Stimulated activated CD4-positive, alpha-beta T cell treated with anti-CD3 and anti-CD28 coated beads, TNF-alpha, amount 100 ng/mL, for 1 hour (primary cell): ENCODE results near the gene TAOK1.

Experiments used
- DNase-seq, 3 donors: peaks; one replicate each; pipeline ENCODE4 v3.0.0-alpha.2; 2020; ENCODE audit warnings: low read depth in 3 of 3, low spot score in 1 of 3

The TAOK1 gene

DNA sequence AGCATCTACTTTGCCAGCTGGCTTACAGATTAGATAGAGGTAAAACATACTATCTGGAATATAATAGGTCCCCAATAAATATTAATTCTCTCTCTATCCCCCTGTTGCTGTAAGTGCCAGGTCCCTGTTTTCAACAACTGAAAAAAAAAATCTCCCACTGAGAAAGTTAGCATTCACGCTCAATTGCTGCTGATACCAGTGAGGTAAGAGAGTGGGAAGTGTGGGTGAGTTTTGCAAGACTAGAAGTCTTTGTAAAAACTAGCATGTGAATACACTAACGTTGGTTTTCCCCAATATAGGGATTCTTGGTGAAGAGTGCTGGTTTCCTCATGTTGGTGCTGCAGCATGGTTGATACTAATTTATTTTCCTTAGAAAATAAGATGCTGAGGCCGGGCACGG lies 11.7 kb upstream of the TAOK1 start:
- no peak for DNase-seq

DNA sequence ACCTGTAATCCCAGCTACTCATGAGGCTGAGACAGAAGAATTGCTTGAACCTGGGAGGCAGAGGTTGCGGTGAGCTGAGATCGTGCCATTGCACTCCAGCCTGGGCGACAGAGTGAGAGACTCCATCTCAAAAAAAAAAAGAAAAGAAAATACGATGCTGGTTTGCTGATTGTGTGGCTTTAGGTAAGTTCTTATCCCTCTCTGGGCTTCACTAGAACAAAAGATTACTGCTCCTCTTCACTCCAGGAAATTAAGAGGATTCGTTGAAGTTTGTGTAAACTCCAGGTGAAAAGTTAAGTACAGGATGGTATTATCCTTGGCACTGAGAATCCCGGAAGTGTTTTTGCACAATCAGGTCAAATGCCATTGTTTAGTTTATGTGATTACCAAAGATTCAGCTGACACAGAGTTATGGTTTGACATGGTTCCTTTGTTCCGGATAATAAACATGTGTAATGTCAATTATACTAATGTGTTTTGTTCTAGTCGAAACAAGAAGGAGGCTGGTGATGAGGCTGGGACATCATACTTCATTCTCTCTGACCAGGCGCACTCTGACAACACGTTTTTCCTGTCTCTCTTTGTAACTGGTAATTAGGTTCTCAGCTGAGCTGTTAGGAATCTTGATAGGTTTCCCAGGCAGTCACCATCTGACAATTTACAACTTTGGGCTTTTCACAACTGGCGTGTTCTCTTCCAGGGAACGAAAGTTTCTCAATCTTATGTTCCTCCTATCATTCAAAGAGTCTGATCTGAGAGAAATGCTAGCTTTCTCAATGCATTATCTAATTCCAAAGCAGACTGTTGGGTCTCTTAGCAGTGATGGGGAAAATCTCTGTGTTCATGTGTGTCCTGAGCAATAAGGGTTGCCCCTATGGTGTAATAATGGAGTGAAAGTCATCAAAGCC lies 10.8 kb upstream of the TAOK1 start:
- no peak for DNase-seq

DNA sequence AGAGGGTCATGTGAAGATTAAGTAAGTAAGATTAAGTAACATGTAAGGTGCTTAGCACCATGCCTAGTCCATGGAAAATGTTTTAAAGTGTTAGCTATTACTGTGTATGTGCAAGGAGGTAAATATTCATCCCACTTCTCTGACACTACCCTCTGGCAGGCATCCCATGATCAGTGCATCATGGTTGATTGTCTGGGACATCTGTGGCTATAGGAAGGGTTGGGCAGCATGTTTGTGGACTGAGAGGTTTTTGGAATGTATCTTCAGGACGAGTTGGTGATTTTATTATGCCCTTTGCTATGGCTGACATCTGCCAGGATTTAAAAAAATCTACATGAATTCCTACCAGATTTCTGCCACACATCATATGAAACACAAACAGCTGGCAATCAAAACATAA lies 6.5 kb upstream of the TAOK1 start:
- DNase-seq: no peak

DNA sequence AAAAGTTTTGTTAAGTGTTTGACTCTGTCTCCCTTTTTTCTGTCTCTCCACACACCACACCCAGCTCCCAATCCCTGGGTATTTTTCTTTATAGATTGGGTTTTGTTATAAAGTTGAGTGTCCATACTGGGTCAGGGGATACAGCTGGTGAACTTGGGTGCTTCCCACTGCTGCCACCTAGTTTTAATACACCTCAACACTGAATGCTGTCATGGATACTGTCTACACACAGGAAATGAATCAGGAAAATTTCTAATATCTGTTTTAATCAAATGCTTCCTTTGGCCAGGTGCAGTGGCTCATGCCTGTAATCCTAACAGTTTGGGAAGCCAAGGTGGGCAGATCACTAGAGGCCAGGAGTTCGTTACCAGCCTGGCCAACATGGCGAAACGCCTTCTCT lies 5.3 kb upstream of the TAOK1 start:
- no peak for DNase-seq

DNA sequence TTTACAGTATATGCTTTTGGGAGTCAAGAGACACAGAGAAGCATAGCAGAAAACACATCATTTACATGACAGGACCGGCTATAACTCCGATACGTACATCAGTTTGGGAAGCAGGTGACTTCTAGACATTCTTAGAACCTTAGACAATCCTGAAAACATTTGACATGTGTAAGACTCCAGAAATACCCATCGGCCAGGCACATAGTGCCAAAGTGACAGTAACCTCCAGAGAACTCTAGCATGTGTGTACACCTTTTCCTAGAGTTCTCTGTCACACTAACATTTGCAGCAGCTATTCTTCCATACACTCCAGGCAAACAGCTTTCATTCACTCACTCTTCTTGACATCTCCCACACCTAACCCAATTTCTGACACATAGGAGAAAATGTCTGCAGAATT lies 3.4 kb upstream of the TAOK1 start:
- no peak for DNase-seq

DNA sequence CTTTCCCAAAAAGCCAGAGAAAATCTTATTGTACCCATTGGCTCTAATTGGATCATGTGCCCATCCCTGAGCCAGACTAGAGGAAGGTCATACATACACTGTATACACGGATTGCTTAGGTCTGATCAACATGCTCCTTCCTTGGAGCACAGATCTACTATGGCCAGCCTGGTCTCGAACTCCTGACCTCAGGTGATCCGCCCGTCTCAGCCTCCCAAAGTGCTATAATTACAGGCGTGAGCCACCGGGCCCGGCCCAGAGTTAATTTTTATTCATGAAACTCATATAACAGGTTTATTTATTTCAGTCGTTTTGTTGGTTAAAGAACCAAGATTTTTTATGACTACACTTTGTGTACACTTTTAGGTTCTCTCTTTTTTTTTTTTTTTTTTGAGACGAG lies 1.2 kb upstream of the TAOK1 start:
- no peak for DNase-seq

DNA sequence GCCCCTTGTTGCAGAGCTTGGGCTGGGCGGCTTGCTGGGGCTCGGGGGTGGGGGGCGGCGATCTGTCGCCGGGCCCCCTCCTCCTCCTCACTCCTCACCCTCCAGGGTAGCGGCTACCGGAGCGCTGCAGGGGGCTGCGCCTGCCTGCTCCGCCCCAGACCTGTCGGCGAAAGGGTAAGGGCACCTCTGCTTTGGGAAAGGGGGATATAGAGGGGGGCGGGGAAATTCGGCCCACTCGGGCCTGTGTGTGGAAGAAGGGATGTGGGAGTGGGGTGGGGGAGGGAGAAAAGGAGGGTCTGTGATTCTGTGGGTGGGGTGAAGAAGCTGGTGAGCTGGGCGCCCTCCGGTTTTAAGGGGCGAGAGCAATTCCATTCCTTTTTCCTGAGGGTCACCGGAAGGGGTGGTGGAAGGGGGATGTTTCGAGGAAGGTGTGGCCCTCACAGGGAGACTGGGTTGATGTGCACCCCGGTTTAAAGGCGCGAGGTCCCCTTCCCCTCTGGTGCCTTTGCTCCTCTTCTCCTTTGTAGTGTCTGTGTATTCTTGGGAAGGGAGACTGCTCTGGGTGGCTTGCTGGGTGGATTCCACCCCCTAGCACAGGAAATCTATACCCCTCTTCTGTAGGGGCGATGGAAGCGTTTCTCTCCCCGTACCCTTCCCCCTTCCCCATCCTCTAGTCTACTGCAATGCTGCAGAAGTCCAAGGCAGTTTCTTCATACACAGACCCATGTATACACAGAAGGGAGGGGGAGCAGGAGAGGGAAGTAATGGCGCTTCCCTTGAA lies 878 bp downstream of the TAOK1 start:
- DNase-seq: peak in 1 of 3 donors; percentile 14

DNA sequence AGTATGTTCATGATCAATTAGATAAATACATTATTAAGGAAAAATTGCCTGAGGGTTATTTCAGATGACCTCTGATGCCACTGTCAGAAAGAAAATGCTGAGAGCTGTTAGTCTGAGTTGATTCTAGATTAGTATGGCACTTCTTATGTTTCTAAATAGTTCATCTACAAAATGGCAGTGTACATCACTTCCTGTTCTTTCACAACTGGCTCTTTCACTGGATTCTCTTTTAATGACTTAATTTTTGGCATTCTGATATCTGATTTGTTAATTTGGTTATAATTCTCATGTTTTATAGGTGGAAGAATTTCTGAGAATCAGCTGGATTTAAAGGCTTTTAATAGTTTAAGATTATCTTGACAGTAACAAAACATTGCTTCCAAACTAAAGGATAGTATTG lies 3.3 kb downstream of the TAOK1 start:
- DNase-seq: no peak

DNA sequence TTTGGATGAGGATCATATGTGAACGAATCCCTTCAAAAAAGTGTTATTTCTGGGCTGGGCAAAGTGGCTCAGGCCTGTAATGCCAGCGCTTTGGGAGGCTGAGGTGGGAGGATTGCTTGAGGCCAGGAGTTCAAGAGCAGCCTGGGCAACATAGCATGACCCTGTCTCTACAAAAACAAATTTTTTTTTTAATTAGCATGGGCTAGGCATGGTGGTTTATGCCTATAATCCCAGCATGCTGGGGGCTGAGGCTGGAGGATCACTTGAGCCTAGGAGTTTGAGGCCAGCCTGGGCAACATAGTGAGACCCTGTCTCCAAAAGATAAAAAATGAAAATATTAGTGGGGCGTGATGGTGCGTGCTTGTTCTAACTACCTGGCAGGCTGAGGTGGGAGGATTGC lies 4.6 kb downstream of the TAOK1 start:
- no peak for DNase-seq

DNA sequence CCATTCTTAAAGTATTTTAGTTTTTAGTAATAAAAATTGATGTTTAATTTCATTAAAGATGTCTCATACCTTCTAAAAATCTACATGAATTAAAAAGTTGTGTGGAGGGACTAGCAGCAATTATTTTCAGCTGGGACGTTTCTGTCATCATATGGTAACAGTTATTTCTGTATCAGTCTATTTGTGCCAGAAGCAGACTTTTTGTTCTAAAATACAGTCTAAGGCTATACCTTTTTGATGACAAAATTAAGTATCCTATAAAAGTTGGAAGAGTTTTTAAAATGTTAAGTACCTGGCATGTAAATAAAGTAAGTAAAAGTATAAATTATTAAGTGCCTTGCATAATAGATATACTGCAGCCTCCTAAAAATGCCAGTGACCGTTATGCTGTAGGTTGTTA lies 5.9 kb downstream of the TAOK1 start:
- DNase-seq: no peak

DNA sequence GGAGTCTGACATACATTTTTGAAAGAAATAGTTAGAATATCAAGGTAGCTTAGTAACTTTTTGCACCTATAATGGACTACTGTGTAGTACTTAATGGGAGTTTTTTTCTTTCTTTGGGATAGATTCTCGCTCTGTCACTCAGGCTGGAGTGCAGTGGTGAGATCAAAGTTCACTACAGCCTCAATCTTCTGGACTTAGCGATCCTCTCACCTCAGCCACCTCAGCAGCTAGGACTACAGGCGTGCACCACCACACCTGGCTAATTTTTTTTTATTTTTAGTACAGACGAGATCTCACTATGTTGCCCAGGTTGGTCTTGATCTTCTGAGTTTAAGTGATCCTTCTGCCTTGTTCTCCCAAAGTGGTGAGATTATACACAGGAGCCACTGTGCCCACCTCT lies 9.5 kb downstream of the TAOK1 start:
- DNase-seq: no peak

DNA sequence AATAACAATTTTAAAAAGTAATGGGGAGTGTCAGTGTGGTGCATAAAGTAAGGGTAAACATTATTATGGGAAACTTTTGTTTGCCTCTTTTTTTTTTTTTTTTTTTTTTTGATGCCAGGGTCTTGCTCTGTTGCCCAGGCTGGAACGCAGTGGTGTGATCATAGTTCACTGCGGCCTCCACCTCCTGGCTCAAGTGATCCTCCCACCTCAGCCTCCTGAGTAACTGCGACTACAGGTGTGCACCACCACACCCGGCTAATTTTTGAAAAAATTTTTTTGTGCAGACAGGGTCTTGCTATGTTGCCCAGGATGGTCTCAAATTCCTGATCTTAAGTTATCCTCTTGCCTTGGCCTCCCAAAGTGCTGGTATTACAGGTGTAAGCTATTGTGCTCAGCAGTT lies 10.7 kb downstream of the TAOK1 start:
- no peak for DNase-seq

DNA sequence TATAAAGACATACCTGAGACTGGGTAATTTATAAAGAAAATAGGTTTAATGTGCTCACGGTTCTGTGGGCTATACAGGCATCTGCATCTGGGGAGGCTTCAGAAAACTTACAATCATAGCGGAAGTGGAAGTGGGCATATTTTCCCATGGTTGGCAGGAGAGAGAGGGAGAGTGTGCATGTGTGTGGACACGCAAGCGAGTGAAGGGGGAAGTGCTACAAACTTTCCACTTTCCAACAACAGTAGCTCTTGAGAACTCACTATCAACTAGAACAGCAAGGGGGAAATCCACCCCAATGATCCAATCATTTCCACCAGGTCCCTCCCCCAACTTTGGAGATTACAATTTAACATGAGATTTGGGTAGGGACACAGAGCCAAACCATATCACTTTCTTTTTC lies 11.1 kb downstream of the TAOK1 start:
- no peak for DNase-seq

DNA sequence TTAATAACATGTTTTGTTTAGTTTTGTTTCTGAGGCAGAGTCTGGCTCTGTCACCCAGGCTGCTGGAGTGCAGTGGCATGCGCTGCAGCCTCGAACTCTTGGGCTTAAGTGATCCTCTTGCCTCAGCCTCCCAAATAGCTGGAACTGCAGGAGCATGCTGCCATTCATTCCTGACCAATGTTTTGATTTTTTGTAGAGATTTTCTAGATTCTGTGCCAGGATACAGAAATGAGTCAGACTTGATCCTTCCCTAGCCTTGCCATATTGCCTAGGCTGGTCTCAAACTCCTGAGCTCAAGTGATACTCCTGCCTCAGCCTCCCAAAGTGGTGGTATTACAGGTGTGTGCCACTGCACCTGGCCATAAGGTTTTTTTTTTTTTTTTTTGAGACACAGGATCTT lies 17.7 kb downstream of the TAOK1 start:
- no peak for DNase-seq

DNA sequence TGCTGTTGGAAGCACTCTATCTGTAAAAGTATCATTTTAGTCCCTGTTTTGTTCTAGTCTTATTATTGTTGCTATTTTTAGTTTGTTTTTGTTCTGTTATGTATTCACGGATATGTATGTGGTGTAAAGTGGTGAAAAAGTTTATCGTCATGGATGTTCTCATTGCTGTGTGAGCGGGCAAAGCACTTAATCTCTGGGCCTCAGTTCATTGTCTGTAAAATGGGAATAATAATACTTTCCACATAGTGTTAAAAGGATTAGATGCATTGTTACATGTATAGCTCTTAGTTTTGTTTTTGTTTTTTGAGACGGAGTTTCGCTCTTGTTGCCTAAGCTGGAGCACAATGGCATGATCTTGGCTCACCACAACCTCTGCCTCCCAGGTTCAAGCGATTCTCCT lies 19.8 kb downstream of the TAOK1 start:
- no peak for DNase-seq

DNA sequence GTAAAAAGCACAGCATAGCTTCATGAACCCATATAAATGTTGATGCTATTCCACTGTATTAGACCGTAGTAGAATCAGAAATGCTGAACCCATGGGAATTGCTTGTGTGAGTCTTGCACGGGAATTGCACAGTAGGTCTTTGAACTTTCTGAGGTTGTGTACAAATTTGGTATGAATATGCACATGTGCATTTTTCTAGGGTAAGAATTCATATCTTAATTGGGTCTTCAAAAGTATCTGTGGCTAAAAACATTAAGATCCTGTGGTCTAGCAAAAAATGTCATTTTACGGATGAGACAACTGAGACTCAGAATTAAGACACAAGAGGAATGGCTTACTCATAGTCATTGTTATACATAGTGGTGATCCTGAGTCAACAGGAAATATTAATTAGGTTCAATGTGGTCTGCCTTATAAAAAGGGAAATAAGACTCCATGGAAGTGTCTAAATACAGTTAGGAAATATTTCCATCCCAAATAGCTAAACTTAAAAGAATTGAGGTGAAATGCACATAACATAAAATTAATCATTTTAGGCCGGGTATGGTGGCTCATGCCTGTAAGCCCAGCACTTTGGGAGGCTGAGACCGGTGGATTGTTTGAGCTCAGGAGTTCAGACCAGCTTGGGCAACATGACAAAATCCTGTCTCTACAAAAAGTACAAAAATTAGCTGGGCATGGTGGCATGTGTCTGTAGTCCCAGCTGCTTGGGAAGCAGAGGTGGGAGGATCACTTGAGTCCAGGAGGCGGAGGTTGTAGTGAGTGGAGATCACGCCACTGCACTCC lies 22.8 kb downstream of the TAOK1 start:
- no peak for DNase-seq

DNA sequence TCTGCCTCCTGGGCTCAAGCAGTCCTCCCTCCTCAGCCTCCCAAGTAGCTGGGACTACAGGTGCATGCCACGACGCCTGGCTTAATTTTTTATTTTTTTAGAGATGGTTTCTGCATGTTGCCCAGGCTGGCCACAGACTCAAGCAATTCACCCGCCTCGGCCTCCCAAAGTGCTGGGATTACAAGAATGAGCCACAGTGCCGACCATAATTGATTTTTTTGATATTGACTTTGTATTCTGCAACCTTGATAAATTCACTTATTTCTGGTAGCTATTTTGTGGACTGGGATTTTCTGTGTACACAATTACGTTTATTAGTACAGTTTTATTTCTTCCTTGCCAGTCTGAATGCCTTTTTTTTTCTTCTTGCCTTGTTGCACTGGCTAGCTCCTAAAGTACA lies 30.0 kb downstream of the TAOK1 start:
- DNase-seq: no peak

DNA sequence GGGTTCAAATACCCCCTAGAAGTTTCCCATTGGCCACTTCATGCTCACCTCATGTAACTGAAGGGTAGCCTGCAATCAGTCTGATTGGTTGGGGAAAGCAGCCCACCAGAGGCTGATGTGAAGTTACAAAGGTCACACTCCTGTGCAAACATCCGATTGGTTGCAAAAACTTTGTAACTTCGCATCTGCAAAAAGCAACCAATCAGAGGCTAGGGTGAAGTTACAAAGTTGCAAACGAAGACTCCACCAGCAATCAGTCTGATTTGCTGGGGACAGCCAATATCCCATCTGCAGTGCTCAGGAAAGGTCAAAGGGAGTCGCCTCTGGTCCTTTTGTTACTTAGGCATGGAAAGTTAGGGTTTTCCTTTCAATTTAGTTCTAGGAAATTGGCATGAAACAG lies 40.1 kb downstream of the TAOK1 start:
- DNase-seq: no peak

DNA sequence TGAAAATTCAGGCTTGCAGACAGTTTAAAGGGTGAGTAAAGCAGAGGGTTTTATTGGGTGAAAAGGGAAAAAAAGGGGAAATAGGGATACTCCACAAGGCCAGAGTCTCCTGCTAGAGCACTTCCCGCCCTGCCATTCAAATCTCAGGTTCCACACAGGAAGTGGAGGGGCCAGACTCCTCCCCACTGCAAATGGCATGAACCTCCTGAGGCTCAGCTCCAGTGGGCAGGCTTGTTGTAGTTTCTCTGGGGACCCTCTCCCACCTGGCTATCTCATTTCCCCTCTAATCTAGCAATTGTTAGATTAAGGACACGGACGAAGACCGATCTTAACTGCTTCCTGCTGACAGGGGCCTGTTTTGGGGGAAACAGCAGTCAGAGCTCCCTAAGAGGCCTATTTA lies 43.4 kb downstream of the TAOK1 start:
- DNase-seq: no peak

DNA sequence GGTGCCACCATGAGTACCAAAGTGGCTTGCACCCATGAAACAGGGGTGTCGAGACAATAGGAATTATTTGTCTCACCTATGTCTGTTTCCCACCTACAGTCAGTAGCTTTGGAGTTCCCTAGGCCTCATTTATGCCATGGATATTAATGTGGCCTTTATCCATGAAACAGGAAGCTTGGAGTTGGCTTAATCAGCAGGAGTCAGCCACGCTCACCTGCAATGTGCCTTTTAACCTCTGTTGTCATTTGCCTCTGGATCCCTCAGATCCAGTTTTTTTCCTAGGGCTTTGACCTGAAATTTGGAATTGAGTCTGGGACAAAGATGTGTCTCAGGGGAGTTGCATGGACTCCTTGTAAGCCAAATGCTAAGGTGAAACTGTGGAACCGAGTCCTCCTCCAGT lies 44.4 kb downstream of the TAOK1 start:
- no peak for DNase-seq

DNA sequence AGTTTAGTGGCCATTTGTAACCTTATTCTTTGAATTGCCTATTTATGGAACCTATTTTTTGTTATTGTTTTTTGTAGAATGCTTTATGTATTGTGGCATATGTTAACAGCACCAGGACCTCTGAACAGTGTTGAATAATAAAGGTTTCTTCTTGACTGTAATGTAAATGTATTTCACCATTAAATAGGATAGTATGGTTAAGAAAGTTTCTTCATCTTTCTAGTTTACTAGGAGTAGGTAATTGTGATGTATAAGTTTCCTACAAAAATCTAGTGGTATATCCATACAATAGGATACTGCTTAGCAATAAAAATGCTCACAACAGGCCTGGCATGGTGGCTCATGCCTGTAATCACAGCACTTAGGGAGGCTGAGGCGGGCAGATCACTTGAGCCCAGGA lies 52.3 kb downstream of the TAOK1 start:
- DNase-seq: no peak
